Heart left ventricle (tissue), 16 donors: ENCODE measurements around the gene IL17A. TPM values are rescaled to one million over a fixed set of nuclear protein-coding genes. Genes with fewer than 3 reads are reported as not detected.
"Not testable (repeated sequence)": the region's sequence is repeated elsewhere in the genome, so short reads cannot be mapped to it uniquely, and the experiment has no call there.

Experiments
- ATAC-seq, 4 donors: fragments of 200-7000 bp; cut with Tn5 transposase; one replicate each; pipeline ENCODE4 v1.9.1; 2020 to 2022; ENCODE audit warnings: moderate library complexity in 4 of 4, mild to moderate bottlenecking in 3 of 4, moderate number of reproducible peaks in 1 of 4
- DNase-seq, 5 donors: peaks; one replicate each; pipeline ENCODE4 v3.0.0-alpha.2; 2020
- H3K27ac ChIP-seq, 12 donors: fragments of 200-600 bp; sonication (generic) in 4 of 12; one replicate each; pipeline versions ENCODE4 v1.5.0 to v1.8.0; 2016 to 2022; ENCODE audit warnings: mild to moderate bottlenecking in 2 of 12
- H3K27me3 ChIP-seq, 9 donors: fragments of 200-600 bp; sonication (generic) in 2 of 9; one replicate each; pipeline versions ENCODE4 v1.5.1 to v1.8.0; 2016 to 2022; ENCODE audit warnings: mild to moderate bottlenecking in 3 of 9
- H3K36me3 ChIP-seq, 9 donors: fragments of 200-600 bp; sonication (generic) in 2 of 9; one replicate each; pipeline versions ENCODE4 v1.5.0 to v1.8.0; 2018 to 2022; ENCODE audit warnings: mild to moderate bottlenecking in 2 of 9
- H3K4me1 ChIP-seq, 12 donors: fragments of 200-600 bp; sonication (generic) in 4 of 12; one replicate each; pipeline versions ENCODE4 v1.5.0 to v1.8.0; 2016 to 2022; ENCODE audit warnings: mild to moderate bottlenecking in 3 of 12
- H3K4me3 ChIP-seq, 12 donors: fragments of 200-600 bp; sonication (generic) in 4 of 12; one replicate each; pipeline versions ENCODE4 v1.5.0 to v1.8.0; 2017 to 2022; ENCODE audit warnings: mild to moderate bottlenecking in 9 of 12, moderate library complexity in 4 of 12
- H3K9me3 ChIP-seq, 12 donors: fragments of 200-600 bp; sonication (generic) in 4 of 12; one replicate each; pipeline versions ENCODE4 v1.5.0 to v1.8.0; 2016 to 2022; ENCODE audit warnings: mild to moderate bottlenecking in 1 of 12
- CTCF ChIP-seq, 12 donors: fragments of 200-600 bp; sonication (generic) in 4 of 12; IDR thresholded peaks; one replicate each; pipeline versions ENCODE4 v1.5.0 to v1.8.0; 2018 to 2022; ENCODE audit warnings: antibody characterized with exemption in 12 of 12, mild to moderate bottlenecking in 5 of 12
- POLR2A ChIP-seq, 2 donors: fragments of 450-650 bp; IDR thresholded peaks; one replicate each; pipeline ENCODE4 v1.6.1; 2017; ENCODE audit warnings: antibody characterized with exemption in 2 of 2, mild to moderate bottlenecking in 2 of 2, moderate library complexity in 2 of 2
- WGBS, 4 donors: extraction: QIAGEN DNeasy Blood & Tissue Kit in 2 of 4; methylation state at CpG; one replicate each; pipeline versions ENCODE4 v1.1.5 to v1.1.7; 2013 to 2018; 5-methylcytosine and 5-hydroxymethylcytosine counted together
- intact Hi-C, 10 donors: fragments of 100-400 bp; cut with DNase I; formaldehyde crosslinking; loops; one replicate each; pipeline versions ENCODE4 v1.11.1 to v1.14.2; 2022
- polyA plus RNA-seq, 2 donors: library from polyadenylated mRNA; stranded (reverse); fragments of 200-250 nt; gene quantifications; one replicate each; pipeline ENCODE4 v1.2.3, GENCODE V29; 2013
- total RNA-seq, 9 donors: library from RNA; depleted of rRNA in 2 of 9; stranded (reverse); fragments of >200 nt in 2 of 9; fragmentation: NEBNext Ultra II Directional in 3 of 9; extraction: Animal tissue kit (Norgen Biotek cat#: 25700) in 3 of 9; gene quantifications; one replicate each; pipeline versions ENCODE4 v1.1.0 to v1.2.4, GENCODE V29; 2016 to 2023
- donor health status: ischemic (EF 13 %, LVEDD 7.1; RV severe dilation, severe dysfunction).
- donor health status: healthy with polysubstance abuse.
- donor health status: DM: no; HTN: yes; CAD: no.
- donor health status: DM: no; HTN: no; CAD: no.
- donor health status: ischemic (EF 25% LVEDD 6.9; RV normal size, moderate dysfunction).
- donor health status: ischemic (EF 25% LVEDD 5.7; RV mildly dilated, moderate dysfunction).
- donor health status: healthy.
- donor health status: DM: yes; HTN: yes; CAD: no.
- donor health status: ischemic (EF 35%, LVEDD 5.7; RV mildly dilated, moderate dysfunction).
- donor health status: nonischemic (EF 11% LVEDD 7.7; RV severe dilation, severe dysfunction).
- donor health status: DM: yes; HTN: yes; CAD: no.
- donor health status: PGD.
- donor health status: ischemic (EF 29% LVEDD 5.4; RV normal size, mild dysfunction).
- donor health status: nonischemic (EF 23%, LVEDD 6.1; RV moderate dilation, normal function).

IL17A gene
- total and polyA plus RNA-seq, 11 donors, result not detected

- no peak for DNase-seq
- WGBS, 4 donors, result 62 to 77% (median 67%) methylated on average over 3 of the region's 3 CpGs
Measured at GRCh38 chr6:52164319-52165094, 21.7 kb upstream of the IL17A start.

GRCh38 chr6:52167267-52167666 lies 18.9 kb upstream of the IL17A start:
- 79 to 88% (median 85%) methylated on average over 1 of the region's 1 CpG for WGBS, 4 donors
- peaks cover 0 to 5% (median 0%) of the 10 kb centered on the region in 9 donors for H3K27me3 ChIP-seq
- TF ChIP-seq POLR2A (IDR thresholded peaks at IDR 0.05), result no peak
- no peak for TF ChIP-seq CTCF (IDR thresholded peaks at IDR 0.05)
- no peak overlapping the region for H3K4me3 ChIP-seq
- peaks cover 0 to 7% (median 0%) of the 10 kb centered on the region in 12 donors for H3K9me3 ChIP-seq
- no peak overlapping the region for H3K27ac ChIP-seq
- intact Hi-C loops, result loop anchor here in 2 of 10 donors (10.0 kb wide), 2 partner anchors 68 to 98 kb away; no protein-coding TSS in a partner anchor
- no peaks in the 10 kb centered on the region for H3K36me3 ChIP-seq
- H3K4me1 ChIP-seq, result no peaks in the 10 kb centered on the region
- no peak for ATAC-seq
- DNase-seq, result no peak

More at GRCh38 chr6:52164319-52165094, 21.7 kb upstream of the IL17A start:
- no peaks in the 10 kb centered on the region for H3K4me1 ChIP-seq
- peaks cover 0 to 4% (median 0%) of the 10 kb centered on the region in 12 donors for H3K9me3 ChIP-seq
- H3K4me3 ChIP-seq, result no peak overlapping the region
- intact Hi-C loops, result loop anchor here in 2 of 10 donors (10.0 kb wide), 2 partner anchors 70 to 100 kb away; no protein-coding TSS in a partner anchor
- H3K27me3 ChIP-seq, result peaks cover 0 to 5% (median 0%) of the 10 kb centered on the region in 9 donors
- ATAC-seq, result no peak
- no peaks in the 10 kb centered on the region for H3K36me3 ChIP-seq
- TF ChIP-seq CTCF (IDR thresholded peaks at IDR 0.05), result no peak
- no peak for TF ChIP-seq POLR2A (IDR thresholded peaks at IDR 0.05)
- H3K27ac ChIP-seq, result no peak overlapping the region

GRCh38 chr6:52168351-52168750 lies 17.8 kb upstream of the IL17A start:
- H3K27me3 ChIP-seq, H3K27ac ChIP-seq, H3K9me3 ChIP-seq, H3K4me3 ChIP-seq, DNase-seq, H3K4me1 ChIP-seq, ATAC-seq, H3K36me3 ChIP-seq: not testable (repeated sequence)
- intact Hi-C loops, result loop anchor here in 2 of 10 donors (10.0 kb wide), 2 partner anchors 66 to 96 kb away; no protein-coding TSS in a partner anchor
- 30 to 35% (median 32%) methylated on average over 3 of the region's 3 CpGs for WGBS, 4 donors

GRCh38 chr6:52174118-52174517 lies 12.1 kb upstream of the IL17A start:
- 84 to 92% (median 85%) methylated on average over 3 of the region's 3 CpGs for whole genome bisulfite sequencing, 4 donors
- TF ChIP-seq CTCF (IDR thresholded peaks at IDR 0.05) (no peak), POLR2A (IDR thresholded peaks at IDR 0.05) (no peak)
- no peaks in the 10 kb centered on the region for H3K36me3 ChIP-seq
- H3K27ac ChIP-seq, result no peak overlapping the region
- no peaks in the 10 kb centered on the region for H3K4me1 ChIP-seq
- peaks cover 0 to 6% (median 0%) of the 10 kb centered on the region in 12 donors for H3K9me3 ChIP-seq
- DNase-seq (no peak), ATAC-seq (no peak)
- no peak overlapping the region for H3K4me3 ChIP-seq
- no peaks in the 10 kb centered on the region for H3K27me3 ChIP-seq
- intact Hi-C loops, result no loop called here
